Osteoblast (primary cell): ENCODE data around the gene CAPN14. TPM values are rescaled to one million over a fixed set of nuclear protein-coding genes. Genes with fewer than 3 reads are reported as not detected.

Source experiments
- DNase-seq: peaks from one replicate; pipeline ENCODE4 v3.0.0; 2011; ENCODE audit warnings: low spot score, mixed read lengths; ENCODE audit not compliant: insufficient read length; ENCODE audit errors: missing footprints
- H2AFZ ChIP-seq: 2 replicates; pipeline ENCODE4 v1.6.0; 2011; ENCODE audit warnings: mild to moderate bottlenecking, low read length
- H3K27ac ChIP-seq: 2 replicates; pipeline ENCODE4 v1.5.1; 2011; ENCODE audit warnings: mild to moderate bottlenecking, low read depth, low read length, moderate library complexity
- H3K27me3 ChIP-seq: 2 replicates; pipeline ENCODE4 v1.6.0; 2012; ENCODE audit warnings: mild to moderate bottlenecking, control low read depth, inconsistent platforms, low read length, moderate library complexity; ENCODE audit not compliant: insufficient read depth
- H3K36me3 ChIP-seq: 2 replicates; pipeline ENCODE4 v1.5.1; 2011; ENCODE audit warnings: mild to moderate bottlenecking, low read length, control low read depth, moderate library complexity; ENCODE audit not compliant: insufficient read depth
- H3K4me1 ChIP-seq: 2 replicates; pipeline ENCODE4 v1.5.1; 2011; ENCODE audit warnings: mild to moderate bottlenecking, low read length, control low read depth, moderate library complexity; ENCODE audit not compliant: insufficient read depth
- H3K4me2 ChIP-seq: 2 replicates; pipeline ENCODE4 v1.6.0; 2011; ENCODE audit warnings: mild to moderate bottlenecking, low read length; ENCODE audit not compliant: insufficient read depth
- H3K4me3 ChIP-seq: fragments of 200-600 bp; sonication (generic); 3 replicates; pipeline ENCODE4 v1.5.1; 2012; ENCODE audit warnings: mild to moderate bottlenecking, low read length, inconsistent platforms; ENCODE audit not compliant: insufficient read depth
- H3K79me2 ChIP-seq: 2 replicates; pipeline ENCODE4 v1.6.0; 2012; ENCODE audit warnings: mild to moderate bottlenecking, low read length, control low read depth, inconsistent platforms; ENCODE audit not compliant: insufficient read depth
- H3K9me3 ChIP-seq: 2 replicates; pipeline ENCODE4 v1.5.1; 2011; ENCODE audit warnings: low read depth, low read length, control low read depth
- H4K20me1 ChIP-seq: 2 replicates; pipeline ENCODE4 v1.6.0; 2012; ENCODE audit warnings: mild to moderate bottlenecking, low read length, control low read depth; ENCODE audit not compliant: insufficient read depth
- CTCF ChIP-seq: IDR thresholded peaks from 2 replicates; pipeline ENCODE4 v1.5.1; 2011; ENCODE audit warnings: mild to moderate bottlenecking, low read depth, low read length, moderate library complexity; ENCODE audit errors: extremely low read depth
- total RNA-seq: library from RNA; depleted of rRNA; stranded (reverse); fragments of >200 nt; gene quantifications from 2 replicates; pipeline ENCODE4 v1.2.3, GENCODE V29; 2012

CAPN14 gene
- total RNA-seq, 1 donor: under 0.01 TPM

- Histone ChIP-seq H3K4me1 (peaks cover 19% of the 10 kb centered on the region), H3K4me2 (no peak overlapping the region), H3K9me3 (no peaks in the 10 kb centered on the region), H3K27ac (no peak overlapping the region), H3K79me2 (peaks cover 7% of the 10 kb centered on the region), H3K36me3 (no peaks in the 10 kb centered on the region), H3K27me3 (no peaks in the 10 kb centered on the region), H2AFZ (no peak overlapping the region), H3K4me3 (no peak overlapping the region), H4K20me1 (peaks cover 13% of the 10 kb centered on the region)
- no peak for TF ChIP-seq CTCF
- peak; percentile 27 for DNase-seq
These were observed 19.3 kb upstream of the CAPN14 start for GRCh38 chr2:31236433-31237205.

- TF ChIP-seq CTCF: no peak
- Histone ChIP-seq H3K27ac (no peak overlapping the region), H3K79me2 (peaks cover 7% of the 10 kb centered on the region), H4K20me1 (peaks cover 10% of the 10 kb centered on the region), H3K9me3 (no peaks in the 10 kb centered on the region), H3K4me2 (peak overlapping the region; percentile 91), H3K36me3 (no peaks in the 10 kb centered on the region), H3K4me1 (peaks cover 19% of the 10 kb centered on the region), H3K4me3 (no peak overlapping the region), H2AFZ (no peak overlapping the region), H3K27me3 (peaks cover 2% of the 10 kb centered on the region)
- DNase-seq: peak; percentile 92
These were observed 18.2 kb upstream of the CAPN14 start for GRCh38 chr2:31235504-31235902.

GRCh38 chr2:31234683-31235503 lies 17.6 kb upstream of the CAPN14 start:
- Histone ChIP-seq H3K9me3 (no peaks in the 10 kb centered on the region), H3K27me3 (peaks cover 3% of the 10 kb centered on the region), H3K4me3 (peak overlapping the region; percentile 83), H3K79me2 (peaks cover 7% of the 10 kb centered on the region), H3K4me2 (peak overlapping the region; percentile 91), H3K36me3 (no peaks in the 10 kb centered on the region), H3K4me1 (peaks cover 16% of the 10 kb centered on the region), H2AFZ (peak overlapping the region; percentile 91), H4K20me1 (peaks cover 5% of the 10 kb centered on the region), H3K27ac (peak overlapping the region; percentile 26)
- DNase-seq: peak; percentile 50
- no peak for TF ChIP-seq CTCF
